ENCODE data around the gene ARHGAP12. TPM values are rescaled to one million over a fixed set of nuclear protein-coding genes. Genes with fewer than 3 reads are reported as not detected.

The ARHGAP12 gene
- total RNA-seq, 2 experiments from 2014 or later, result 40.3 to 41.1 TPM

GRCh38 chr10:31932838-31933237 is 4.2 kb upstream of the ARHGAP12 start:
- Mint-ChIP-seq H3K27me3 (no peaks in the 10 kb centered on the region), H3K9me3 (no peaks in the 10 kb centered on the region), H3K4me1 (ENCODE audit: low read depth) (peaks cover 14% of the 10 kb centered on the region), H3K4me3 (no peak overlapping the region), H3K27ac (no peak overlapping the region), H3K36me3 (ENCODE audit: low read depth) (peaks cover 7% of the 10 kb centered on the region)
- DNase-seq (no peak), ATAC-seq (ENCODE audit: poor library complexity) (no peak)
- intact Hi-C loops (cut with DNase I, micrococcal nuclease), result loop anchor here in 1 of 2 experiments (5.0 kb wide), 1 partner anchor 69 kb away; no protein-coding TSS in a partner anchor
- Histone ChIP-seq H3K27ac (ENCODE audit: low read depth in 1 of 2, low read length in 2 of 2) (no peak overlapping the region), H3K4me3 (ENCODE audit: low read length) (no peak overlapping the region), H3K27me3 (ENCODE audit: control insufficient read depth in 1 of 2, insufficient read depth in 2 of 2, low read length in 2 of 2) (no peaks in the 10 kb centered on the region), H3K36me3 (ENCODE audit: insufficient read depth, low read length) (no peaks in the 10 kb centered on the region), H3K9me3 (ENCODE audit: control insufficient read depth in 1 of 2, insufficient read depth in 1 of 2, low read length in 2 of 2) (no peaks in the 10 kb centered on the region), H3K4me1 (ENCODE audit: insufficient read depth, low read length) (peaks cover 13% of the 10 kb centered on the region)
- POLR2A ChIA-PET, result interaction anchor here (0.7 to 1.5 kb wide), 2 partner anchors 71 to 72 kb away, joined by 3 read pairs; no protein-coding TSS in a partner anchor
- no peak for TF ChIP-seq CTCF (IDR thresholded peaks at IDR 0.05)
- CTCF ChIA-PET, result no interaction called here

- no peak overlapping the region for H3K27ac ChIP-seq (ENCODE audit: low read depth in 1 of 2, low read length in 2 of 2)
- peak overlapping the region; percentile 97 for H3K4me3 Mint-ChIP-seq
- peaks cover 16% of the 10 kb centered on the region for H3K36me3 Mint-ChIP-seq (ENCODE audit: low read depth)
- ChIA-PET CTCF (interaction anchor here (0.7 to 1.3 kb wide), 2 partner anchors 16 to 70 kb away, joined by 3 read pairs; no protein-coding TSS in a partner anchor), POLR2A (interaction anchor here (0.5 to 2.6 kb wide), 10 partner anchors 10 to 446 kb away, joined by 3 to 15 read pairs (median 5); no protein-coding TSS in a partner anchor)
- H3K4me3 ChIP-seq (ENCODE audit: low read length), result no peak overlapping the region
- H3K9me3 ChIP-seq (ENCODE audit: control insufficient read depth in 1 of 2, insufficient read depth in 1 of 2, low read length in 2 of 2), result no peaks in the 10 kb centered on the region
- H3K4me1 ChIP-seq (ENCODE audit: insufficient read depth, low read length), result peaks cover 23% of the 10 kb centered on the region
- no peak for TF ChIP-seq CTCF (IDR thresholded peaks at IDR 0.05)
- peak overlapping the region; percentile 50 for H3K27ac Mint-ChIP-seq
- H3K27me3 Mint-ChIP-seq, result no peaks in the 10 kb centered on the region
- ATAC-seq (ENCODE audit: poor library complexity), result no peak
- no peaks in the 10 kb centered on the region for H3K27me3 ChIP-seq (ENCODE audit: control insufficient read depth in 1 of 2, insufficient read depth in 2 of 2, low read length in 2 of 2)
- no peaks in the 10 kb centered on the region for H3K36me3 ChIP-seq (ENCODE audit: insufficient read depth, low read length)
- DNase-seq, result no peak
- no peaks in the 10 kb centered on the region for H3K9me3 Mint-ChIP-seq
- peaks cover 33% of the 10 kb centered on the region for H3K4me1 Mint-ChIP-seq (ENCODE audit: low read depth)
- intact Hi-C loops (cut with DNase I, micrococcal nuclease), result loop anchor here in 1 of 2 experiments (5.0 kb wide), 1 partner anchor 71 kb away; no protein-coding TSS in a partner anchor
These were observed 2.2 kb upstream of the ARHGAP12 start for GRCh38 chr10:31930856-31931255.

GRCh38 chr10:31930023-31930751 is 1.6 kb upstream of the ARHGAP12 start:
- peak overlapping the region; percentile 97 for H3K4me3 Mint-ChIP-seq
- H3K27me3 ChIP-seq (ENCODE audit: control insufficient read depth in 1 of 2, insufficient read depth in 2 of 2, low read length in 2 of 2), result no peaks in the 10 kb centered on the region
- H3K36me3 ChIP-seq (ENCODE audit: insufficient read depth, low read length), result no peaks in the 10 kb centered on the region
- peaks cover 39% of the 10 kb centered on the region for H3K4me1 Mint-ChIP-seq (ENCODE audit: low read depth)
- ChIA-PET POLR2A (interaction anchor here (0.5 to 2.6 kb wide), 20 partner anchors 9 to 1196 kb away, joined by 3 to 15 read pairs (median 4); partner anchors contain the start of gene ZNF438), CTCF (interaction anchor here (0.7 to 1.3 kb wide), 3 partner anchors 16 to 69 kb away, joined by 3 read pairs; no protein-coding TSS in a partner anchor)
- peaks cover 16% of the 10 kb centered on the region for H3K36me3 Mint-ChIP-seq (ENCODE audit: low read depth)
- H3K9me3 ChIP-seq (ENCODE audit: control insufficient read depth in 1 of 2, insufficient read depth in 1 of 2, low read length in 2 of 2), result no peaks in the 10 kb centered on the region
- no peaks in the 10 kb centered on the region for H3K9me3 Mint-ChIP-seq
- peak; percentile 28 for ATAC-seq (ENCODE audit: poor library complexity)
- peak overlapping the region; percentile 82 for H3K27ac Mint-ChIP-seq
- H3K4me1 ChIP-seq (ENCODE audit: insufficient read depth, low read length), result peaks cover 23% of the 10 kb centered on the region
- peak in 4 of 14 experiments; percentile 23 to 77 (median 70) for DNase-seq
- H3K4me3 ChIP-seq (ENCODE audit: low read length), result peak overlapping the region; percentile 99
- intact Hi-C loops (cut with DNase I, micrococcal nuclease), result loop anchor here in 1 of 2 experiments (5.0 kb wide), 1 partner anchor 72 kb away; no protein-coding TSS in a partner anchor
- H3K27ac ChIP-seq (ENCODE audit: low read depth in 1 of 2, low read length in 2 of 2), result peak overlapping the region in 1 of 2 donors; percentile 77
- H3K27me3 Mint-ChIP-seq, result no peaks in the 10 kb centered on the region
- no peak for TF ChIP-seq CTCF (IDR thresholded peaks at IDR 0.05)
